Measurements from ENCODE around the gene TBL1XR1.

- TF ChIP-seq CTCF (IDR thresholded peaks at IDR 0.05) (no peak), POLR2A (IDR thresholded peaks at IDR 0.05) (no peak)
Observed at GRCh38 chr3:177034832-177035475, 162.3 kb downstream of the TBL1XR1 start.
